C1 segment of cervical spinal cord (tissue), 14 donors: ENCODE data around the gene CFDP1.
"Not testable (repeated sequence)": the region's sequence is repeated elsewhere in the genome, so short reads cannot be mapped to it uniquely, and the experiment has no call there.

Experiments used
- DNase-seq, 14 donors: peaks; one replicate each; lab custom pipeline; 2025; lab: John Stamatoyannopoulos, UW

Gene CFDP1

DNA sequence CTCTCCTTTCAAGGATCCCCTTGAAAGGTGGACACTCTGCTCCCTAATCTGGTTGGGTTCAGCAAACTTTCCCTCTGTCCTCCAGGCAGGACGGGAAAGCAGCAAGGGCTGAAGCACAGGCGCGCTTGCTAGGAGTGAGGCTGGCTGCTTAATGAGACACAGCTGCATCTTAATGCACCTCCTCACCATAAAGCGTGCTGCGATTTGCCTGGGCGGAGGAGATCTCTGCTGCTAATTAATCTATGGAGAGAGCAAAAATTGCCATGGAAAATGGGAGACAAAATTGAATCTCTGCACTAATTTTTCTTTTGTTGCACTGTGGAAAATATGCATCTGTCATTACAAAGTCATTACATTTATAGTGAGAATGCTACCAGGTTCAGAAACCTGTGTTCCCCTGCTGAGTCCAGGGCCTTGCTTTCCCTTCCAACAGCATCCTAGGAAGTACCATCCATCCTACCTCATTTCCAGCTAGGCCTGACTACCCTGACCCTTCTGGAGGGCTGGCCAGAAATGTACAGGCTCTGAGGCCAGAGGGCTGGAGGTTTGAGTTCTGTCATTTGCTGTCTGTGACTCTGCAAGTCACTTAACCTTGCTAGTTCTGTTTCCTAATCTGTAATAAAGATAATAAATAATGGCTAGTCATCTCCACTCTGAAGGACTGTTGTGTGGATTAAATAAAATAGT lies 138.4 kb downstream of the CFDP1 start:
- DNase-seq: no peak

DNA sequence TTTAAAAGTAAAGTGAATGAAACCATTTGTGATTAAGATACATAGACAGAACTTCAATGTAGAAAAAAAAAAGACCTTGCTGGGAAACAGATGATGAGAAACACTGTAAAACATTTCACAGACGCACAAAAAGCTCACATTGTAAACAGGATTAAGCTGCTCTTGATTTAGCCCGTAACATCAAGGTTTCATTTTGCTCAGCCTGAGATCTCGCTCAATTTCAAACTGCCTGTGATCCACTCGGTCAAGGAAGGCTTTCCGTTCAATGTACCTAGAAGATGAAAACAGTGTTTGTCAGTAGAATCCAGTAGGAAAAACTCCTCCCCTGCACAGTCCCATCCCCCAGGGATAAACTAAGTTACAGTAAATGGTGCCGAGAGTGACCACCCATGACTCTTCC lies 139.5 kb downstream of the CFDP1 start:
- no peak for DNase-seq

DNA sequence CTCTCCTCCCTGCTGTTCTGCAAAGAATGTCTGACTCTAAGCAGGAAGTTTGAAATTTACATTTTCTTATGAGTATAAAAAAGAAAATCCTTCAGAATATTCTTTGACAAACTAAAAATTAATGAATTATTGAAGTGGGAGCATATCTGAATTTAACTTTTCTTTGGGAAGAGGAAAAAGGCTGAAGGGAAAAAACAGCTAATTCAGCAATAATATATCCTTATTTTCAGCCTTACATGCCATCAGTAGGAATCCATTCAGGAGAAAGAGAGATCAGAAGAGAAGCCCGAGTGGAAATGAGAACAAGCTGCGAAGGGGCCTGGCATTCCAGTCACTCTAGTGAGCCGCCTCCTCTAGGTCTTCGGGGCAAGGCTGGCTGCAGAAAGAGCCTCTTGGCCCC lies 140.1 kb downstream of the CFDP1 start:
- DNase-seq: no peak

DNA sequence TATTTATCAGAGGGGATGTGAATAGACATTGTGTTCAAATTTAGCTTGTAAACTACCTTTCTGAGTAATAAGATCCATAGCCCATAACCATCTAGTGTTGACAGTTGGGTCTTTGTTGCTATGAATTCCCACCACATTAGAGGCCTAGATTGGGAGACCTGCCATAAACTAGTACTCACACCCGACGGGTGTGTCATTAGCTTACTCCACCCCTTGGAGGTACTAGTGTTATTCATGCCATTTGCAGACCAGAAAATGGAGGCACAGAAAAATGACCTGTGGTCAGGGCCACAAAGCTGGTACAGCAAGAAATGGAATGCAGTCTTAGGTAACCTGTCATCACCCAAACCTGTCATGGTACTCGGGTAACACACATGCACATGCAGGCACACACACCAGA lies 140.6 kb downstream of the CFDP1 start:
- DNase-seq: no peak

DNA sequence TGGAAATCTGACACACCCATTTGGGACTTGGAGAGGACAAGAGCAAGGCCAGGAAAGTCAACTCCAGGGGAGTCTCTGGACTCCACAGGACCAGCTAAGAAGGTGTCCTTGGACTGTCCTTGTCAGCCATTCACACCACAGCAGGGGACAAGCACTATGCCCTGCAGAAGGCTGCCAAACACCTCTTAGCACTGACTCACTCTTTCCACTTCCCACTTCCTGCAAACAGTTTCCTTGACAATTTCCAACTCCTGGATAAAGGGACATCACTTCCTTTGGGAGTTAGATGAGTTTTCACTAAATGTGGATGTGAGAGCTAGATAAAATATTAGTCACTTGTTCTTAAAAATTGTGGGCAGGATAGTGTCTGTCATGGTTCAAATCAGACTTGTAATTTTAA lies 144.1 kb downstream of the CFDP1 start:
- DNase-seq: no peak

DNA sequence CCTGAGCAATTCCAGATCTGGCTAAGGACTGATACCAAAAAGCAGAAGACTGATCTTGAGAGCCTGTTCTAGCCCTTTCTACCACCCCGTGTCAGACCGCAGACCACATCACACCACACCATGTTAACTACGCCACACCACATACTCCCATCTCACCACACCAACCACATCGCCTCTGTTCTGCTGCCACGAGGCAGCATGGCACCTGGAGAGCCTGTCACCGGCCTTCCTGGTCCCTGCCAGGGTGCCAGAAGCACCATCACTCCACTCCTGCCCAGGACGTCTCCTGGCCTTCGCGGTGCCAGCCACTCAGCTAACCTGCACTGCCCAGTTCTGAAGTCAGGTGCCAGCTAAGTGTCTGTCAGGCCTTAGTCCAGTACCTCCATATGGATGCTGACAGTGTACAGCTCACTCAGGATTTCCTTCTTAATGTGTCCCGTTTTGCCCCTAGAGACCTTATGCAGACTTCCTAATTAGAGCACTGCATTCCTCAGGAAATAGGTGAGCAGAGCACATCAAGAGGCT lies 144.6 kb downstream of the CFDP1 start:
- DNase-seq: peak in 1 of 14 donors; percentile 26

DNA sequence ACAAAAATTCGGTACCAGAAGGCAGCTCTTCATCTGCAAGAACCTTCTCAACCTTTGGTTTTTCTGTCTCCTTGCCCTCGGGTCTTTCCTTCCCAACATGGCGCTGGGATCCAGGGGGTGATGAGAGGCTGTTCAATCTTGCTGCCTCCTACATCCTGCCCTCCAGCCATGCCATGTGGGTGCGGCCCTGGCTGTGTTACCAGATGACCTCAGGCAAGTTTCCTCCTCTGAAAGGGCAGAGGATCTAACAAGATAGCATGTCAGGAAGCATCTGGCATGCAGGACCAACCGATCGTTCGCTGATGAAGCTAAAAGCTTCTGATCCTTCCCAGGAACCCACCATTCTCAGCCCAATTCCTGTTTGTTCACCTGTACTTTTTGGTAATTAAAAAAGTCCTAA lies 145.1 kb downstream of the CFDP1 start:
- no peak for DNase-seq

DNA sequence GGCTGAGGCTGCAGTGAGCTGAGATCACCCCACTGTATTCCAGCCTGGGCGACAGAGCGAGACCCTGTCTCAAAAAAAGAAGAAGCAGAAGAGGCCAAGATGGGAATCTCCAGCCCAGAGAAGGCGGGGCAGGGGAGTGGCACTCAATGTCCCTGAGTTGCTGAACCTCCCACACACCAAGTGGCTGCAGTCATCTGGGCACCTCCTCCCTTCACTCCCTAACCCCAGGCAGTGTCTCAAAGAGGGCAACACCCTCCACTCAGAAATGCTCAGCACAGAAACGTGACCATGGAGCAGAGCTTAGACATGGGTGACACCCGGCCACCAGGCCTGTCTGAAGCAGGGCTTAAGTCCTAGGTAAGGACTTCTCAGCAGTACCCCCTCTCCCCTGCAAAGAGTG lies 145.6 kb downstream of the CFDP1 start:
- DNase-seq: no peak

DNA sequence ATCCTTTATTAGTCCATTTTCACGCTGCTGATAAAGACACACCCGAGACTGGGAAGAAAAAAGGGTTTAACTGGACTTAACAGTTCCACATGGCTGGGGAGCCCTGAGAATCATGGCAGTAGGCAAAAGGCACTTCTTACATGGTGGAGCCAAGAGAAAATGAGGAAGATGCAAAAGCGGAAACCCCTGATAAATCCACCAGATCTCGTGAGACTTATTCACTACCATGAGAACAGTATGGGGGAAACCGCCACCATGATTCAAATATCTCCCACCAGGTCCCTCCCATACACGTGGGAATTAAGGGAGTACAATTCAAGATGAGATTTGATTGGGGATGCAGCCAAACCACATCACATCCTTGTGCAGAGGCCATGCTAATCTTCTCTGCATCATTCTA lies 146.9 kb downstream of the CFDP1 start:
- no peak for DNase-seq

DNA sequence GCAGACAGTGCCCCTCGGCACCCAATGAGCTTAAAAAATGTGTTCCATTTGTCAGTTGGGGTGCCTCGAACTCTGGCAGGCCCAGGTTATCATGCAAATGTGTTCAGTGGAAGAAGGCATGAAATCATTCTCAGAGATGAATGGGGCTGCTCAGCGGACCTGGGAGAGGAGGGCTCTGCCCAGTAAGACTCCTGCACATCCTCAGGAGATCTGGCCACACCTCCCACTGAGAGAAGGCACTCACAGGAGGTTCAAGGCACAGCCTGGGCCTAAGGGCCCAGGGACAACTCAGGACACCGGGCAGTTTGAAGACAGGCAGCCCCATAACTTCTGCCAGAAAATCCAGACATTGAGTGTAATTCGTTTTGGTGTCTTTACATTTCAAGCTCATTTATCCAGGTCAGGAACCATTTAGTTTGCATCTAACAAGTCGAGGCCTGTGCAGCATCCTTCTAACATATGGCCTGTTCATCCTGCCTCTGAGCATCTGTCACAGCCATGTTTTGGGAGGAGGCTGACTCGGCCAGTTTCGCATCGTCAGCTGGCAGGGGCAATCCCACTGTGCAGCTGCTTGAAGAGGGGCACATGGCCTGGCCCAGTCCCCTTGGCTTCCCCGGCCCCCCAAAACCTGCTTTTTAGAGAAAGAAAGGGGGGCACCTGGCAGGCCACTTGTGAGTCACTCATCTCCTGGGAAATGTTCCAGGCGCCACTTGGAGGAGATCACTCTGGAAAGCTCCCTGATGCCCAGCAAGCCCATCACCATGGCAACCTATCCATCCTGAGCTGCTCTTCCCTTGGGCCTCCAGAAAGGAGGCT lies 150.6 kb downstream of the CFDP1 start:
- DNase-seq: peak in 3 of 14 donors; percentile 26 to 93 (median 27)

DNA sequence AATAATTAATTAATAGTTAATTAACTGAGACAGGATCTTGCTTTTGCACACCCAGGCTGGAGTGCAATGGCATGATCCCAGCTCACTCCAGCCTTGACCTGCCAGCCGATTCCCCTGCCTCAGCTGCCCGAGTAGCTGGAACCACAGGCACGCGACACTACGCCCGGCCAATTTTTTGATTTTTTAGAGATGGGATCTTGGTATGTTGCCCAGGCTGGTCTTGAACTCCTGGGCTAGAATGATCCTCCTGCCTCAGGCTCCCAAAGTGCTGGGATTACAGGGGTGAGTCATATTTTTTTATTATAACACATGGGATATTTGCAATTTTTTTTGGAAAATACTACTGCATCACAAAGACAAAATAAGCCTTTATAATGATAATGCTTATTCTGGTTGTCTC lies 151.5 kb downstream of the CFDP1 start:
- DNase-seq: no peak

DNA sequence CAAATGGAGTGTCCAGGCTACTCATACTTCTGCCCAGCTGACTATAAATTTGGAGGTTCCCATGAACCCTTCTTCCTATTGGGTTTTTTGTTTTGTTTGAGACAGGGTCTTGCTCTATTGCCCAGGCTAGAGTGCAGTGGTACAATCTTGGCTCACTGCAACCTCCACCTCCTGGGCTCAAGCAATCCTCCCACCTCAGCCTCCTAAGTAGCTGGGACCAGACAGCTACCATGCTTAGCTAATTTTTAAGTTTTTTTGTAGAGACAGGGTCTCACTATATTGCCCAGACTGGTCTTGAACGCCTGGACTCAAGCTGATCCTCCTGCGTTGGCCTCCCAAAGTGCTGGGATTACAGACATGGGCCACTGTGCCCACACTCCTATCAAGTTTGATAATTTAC lies 152.3 kb downstream of the CFDP1 start:
- DNase-seq: not testable (repeated sequence)

DNA sequence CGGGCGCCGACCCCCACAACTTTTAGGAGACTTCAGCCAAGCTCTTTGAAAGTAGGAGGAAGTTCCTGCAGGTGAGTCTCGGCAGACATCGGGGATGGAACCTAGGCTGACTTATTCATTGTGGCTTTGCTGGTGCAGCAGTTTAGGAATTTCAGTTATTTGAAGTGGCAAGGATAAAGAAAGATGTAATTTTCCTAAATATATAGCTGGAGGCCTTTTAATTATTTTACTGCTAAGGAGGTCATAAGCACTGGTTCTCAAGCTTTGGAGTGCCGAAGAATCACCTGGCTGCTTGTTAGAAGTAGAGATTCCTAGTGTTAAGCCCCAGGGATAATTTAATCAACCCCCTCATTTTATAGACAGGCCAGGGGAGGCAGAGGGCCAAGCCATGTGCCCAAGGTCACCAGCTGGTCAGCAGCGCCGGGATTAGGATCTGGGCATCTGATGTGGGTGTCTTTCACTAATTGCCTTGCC lies 152.9 kb downstream of the CFDP1 start:
- peak in 2 of 14 donors; percentile 10 to 43 for DNase-seq

DNA sequence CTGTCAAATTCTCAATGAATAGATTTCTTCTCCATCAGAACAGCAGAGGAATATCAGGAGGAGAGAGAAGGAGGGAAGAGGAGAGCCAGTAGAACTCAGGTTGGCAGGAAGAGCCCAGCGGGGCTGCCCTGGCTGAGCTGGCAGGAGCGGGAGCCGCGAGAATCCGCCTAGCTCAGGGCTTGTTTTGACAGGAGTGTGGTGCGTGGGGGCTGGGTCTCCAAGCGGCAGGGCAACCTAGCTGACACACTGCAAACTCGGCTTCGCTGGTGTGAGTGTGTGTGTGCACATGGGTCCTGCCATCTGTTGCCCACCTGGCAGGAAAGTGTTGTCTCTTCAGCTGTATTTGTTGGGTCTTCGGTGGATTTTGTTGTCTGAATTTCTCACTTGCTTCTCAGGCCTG lies 154.0 kb downstream of the CFDP1 start:
- DNase-seq: peak in 1 of 14 donors; percentile 78

DNA sequence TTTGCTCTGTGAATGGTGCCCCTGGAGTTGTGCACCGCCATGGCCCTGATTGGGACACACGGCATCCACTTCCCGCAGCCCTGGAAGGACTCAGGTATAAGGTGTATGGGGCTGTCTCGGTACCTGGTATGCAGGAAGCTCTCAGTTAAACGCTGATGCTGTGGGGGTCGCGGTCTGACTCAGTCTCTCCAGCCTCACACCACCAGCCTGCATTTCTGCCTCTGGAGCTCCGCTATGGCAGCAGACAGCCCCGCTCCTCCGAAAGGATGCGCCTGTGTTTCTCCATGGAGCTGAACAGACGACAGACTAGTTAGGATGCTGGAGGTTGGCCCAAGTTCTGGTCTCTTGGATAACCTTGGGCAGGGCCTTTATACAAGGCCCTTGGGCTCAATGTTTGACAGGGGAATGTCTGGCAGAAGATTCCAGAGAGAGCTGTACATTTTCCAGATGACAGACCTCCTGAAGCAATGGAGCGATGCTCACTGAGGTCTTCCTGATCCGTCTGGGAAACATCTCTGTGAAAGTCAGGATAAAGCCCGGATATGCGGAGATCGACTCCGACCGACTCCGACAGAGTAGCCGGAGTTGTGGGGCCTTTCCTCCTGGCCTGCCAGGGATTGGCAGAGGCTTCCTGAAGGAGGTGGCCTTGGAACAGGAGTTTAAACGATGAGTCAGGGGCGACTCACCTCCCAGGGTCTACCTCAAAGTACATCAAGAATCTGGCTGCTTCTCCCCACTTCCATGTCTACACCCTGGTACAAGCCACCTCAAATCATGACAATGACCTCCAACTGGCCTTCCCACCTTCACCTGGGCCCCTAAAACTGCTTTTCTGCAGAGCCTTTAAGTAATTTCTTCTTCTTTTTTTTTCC lies 160.0 kb downstream of the CFDP1 start:
- no peak for DNase-seq

DNA sequence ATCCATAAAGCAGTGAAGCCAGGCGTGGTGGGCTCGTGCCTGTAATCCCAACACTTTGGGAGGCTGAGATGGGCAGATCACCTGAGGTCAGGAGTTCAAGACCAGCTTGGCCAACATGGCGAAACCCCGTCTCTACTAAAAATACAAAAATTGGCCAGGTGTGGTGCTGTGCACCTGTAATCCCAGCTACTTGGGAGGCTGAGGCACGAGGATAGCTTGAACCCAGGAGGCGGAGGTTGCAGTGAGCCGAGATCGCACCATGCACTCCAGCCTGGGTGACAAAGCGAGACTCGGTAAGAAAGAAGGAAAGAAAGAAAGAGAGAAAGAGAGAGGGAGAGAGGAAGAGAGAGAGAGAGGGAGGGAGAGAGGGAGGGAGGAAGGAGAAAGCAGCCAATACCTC lies 160.7 kb downstream of the CFDP1 start:
- not testable (repeated sequence) for DNase-seq

DNA sequence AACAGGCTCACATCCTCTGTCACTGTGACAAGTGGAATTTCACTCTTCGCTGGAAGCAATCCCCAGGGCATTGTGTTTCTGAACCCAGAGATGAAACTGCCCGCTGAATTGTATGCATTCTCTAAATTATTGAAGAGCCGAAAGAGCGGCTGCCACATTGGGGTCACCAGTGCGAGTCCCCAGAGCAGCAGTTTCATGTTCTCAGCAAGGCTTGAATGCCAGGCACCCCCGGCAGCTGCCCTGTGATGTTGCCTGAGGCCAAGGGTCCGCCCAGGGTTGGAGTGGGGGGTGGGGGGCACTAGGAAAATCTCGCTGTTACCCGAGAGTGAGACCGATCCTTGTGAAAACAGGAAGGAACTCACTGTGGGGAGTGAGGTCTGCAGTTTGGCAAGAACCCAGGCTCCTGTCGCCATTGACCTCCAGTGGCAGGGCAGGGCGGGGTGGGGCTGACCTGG lies 161.2 kb downstream of the CFDP1 start:
- no peak for DNase-seq

DNA sequence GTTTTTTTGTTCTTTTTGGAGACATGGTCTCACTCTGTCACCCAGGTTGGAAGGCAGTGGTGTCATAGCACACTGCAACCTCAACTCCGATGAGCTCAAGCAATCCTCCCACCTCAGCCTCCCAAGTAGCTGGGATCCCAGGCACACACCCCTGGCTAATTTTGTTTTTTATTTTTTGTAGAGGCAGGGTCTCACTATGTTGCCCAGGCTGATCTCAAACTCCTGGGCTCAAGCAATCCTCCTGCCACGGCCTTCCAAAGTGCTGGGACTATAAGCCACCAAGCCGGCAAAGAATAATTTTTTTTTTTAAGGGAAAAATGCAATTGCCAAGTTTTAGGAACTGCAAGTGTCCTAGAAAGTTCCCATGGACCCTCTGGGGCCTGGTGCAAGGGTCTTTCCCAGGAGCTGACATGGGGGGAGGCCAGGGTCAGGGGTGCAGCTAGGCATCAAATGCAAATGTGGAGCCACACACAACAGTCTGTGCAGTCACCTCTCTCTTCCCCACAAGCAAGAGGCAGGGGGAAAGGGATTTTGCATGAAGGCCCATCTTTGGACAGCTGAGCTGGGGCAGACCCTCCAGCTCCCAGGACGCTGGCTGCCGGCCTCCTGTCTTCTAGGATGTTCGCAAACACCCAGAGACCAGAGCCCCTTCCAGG lies 161.7 kb downstream of the CFDP1 start:
- DNase-seq: no peak

DNA sequence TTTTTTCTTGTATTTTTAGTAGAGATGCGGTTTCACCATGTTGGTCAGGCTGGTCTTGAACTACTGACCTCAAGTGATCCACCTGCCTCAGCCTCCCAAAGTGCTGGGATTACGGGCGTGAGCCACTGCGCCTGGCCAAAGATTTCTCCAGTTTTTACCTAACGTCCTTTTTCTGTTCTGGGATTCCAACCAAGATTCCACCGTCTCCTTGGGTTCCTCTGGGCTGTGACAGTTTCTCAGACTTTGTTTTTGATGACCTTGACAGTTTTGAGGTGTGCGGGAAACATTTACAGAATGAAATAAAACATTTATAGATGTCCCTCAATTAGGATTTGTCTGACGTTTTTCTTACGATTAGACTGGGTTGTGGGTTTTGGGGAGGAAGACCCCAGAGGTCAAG lies 163.9 kb downstream of the CFDP1 start:
- not testable (repeated sequence) for DNase-seq

DNA sequence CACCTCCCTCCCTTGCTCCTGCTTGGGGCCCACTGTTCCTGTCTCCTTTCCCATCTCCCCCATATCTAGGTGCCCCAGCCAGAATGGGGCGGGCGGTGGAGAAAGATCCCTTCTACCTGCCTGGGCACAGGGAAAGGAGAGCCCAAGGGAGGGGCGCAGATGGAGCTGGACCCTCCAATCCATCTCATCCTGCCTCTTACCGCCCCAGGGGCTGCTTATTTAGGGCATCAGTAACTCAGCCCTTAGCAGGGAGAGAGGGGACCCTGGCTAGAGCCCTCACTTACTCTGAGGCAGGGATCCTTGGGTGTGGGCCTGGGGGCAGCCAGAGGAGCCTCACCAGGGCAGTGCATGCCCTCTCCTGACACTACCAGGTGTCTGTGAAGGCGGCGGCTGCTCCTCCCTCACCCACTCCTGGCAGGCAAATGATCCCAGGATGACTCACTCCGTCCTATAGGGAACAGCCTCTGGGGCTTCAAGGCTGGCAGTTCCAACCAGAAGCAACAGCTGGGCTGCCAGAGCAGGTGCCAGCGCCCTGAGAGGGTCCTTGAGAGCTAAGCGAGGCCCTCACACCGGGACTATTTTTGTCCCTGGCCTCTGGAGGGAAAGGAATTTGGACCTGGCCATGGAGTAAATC lies 165.6 kb downstream of the CFDP1 start:
- peak in 2 of 14 donors; percentile 16 to 36 for DNase-seq
